GM18526 (cell line): ENCODE measurements around the gene WDCP.

Source experiments
- POLR2A ChIP-seq: IDR thresholded peaks from 3 replicates; pipeline ENCODE4 v1.6.1; 2011; ENCODE audit not compliant: insufficient read length; ENCODE audit errors: extremely low read depth

The WDCP gene

GRCh38 chr2:24073816-24074215 is 26.6 kb upstream of the WDCP start:
- no peak for TF ChIP-seq POLR2A

- TF ChIP-seq POLR2A = no peak
Measured at GRCh38 chr2:24072259-24072658, 25.1 kb upstream of the WDCP start.

- TF ChIP-seq POLR2A = no peak
Measured at GRCh38 chr2:24065341-24065740, 18.1 kb upstream of the WDCP start.

GRCh38 chr2:24058564-24059271 is 11.5 kb upstream of the WDCP start:
- no peak for TF ChIP-seq POLR2A

GRCh38 chr2:24055750-24056149 is 8.6 kb upstream of the WDCP start:
- no peak for TF ChIP-seq POLR2A

GRCh38 chr2:24054366-24055010 is 7.3 kb upstream of the WDCP start:
- TF ChIP-seq POLR2A = no peak

- no peak for TF ChIP-seq POLR2A
Measured at GRCh38 chr2:24052951-24053350, 5.8 kb upstream of the WDCP start.

GRCh38 chr2:24051833-24052232 is 4.6 kb upstream of the WDCP start:
- TF ChIP-seq POLR2A = no peak

GRCh38 chr2:24050041-24050979 is 3.1 kb upstream of the WDCP start:
- no peak for TF ChIP-seq POLR2A

GRCh38 chr2:24049485-24050021 is 2.4 kb upstream of the WDCP start, which contains the start of gene FKBP1B:
Gene FKBP1B, plus strand, starts transcription at chr2:24049741. Its CDS starts 109 bp downstream, at chr2:24049850.
- TF ChIP-seq POLR2A = no peak

- TF ChIP-seq POLR2A = no peak
Measured at GRCh38 chr2:24048769-24049484, 1.7 kb upstream of the WDCP start.

- no peak for TF ChIP-seq POLR2A
Measured at GRCh38 chr2:24047703-24048033, 477 bp upstream of the WDCP start.

- TF ChIP-seq POLR2A = no peak
Measured at GRCh38 chr2:24046599-24046929, 627 bp downstream of the WDCP start.

GRCh38 chr2:24045511-24046508 is 1.4 kb downstream of the WDCP start:
- no peak for TF ChIP-seq POLR2A
